ENCODE results near the gene LYST.
"Not testable (repeated sequence)": the region's sequence is repeated elsewhere in the genome, so short reads cannot be mapped to it uniquely, and the experiment has no call there.

GRCh38 chr1:235903809-235904208 lies 37.1 kb upstream of the LYST start:
- TF ChIP-seq POLR2A, CTCF, POLR2AphosphoS5 (IDR thresholded peaks at IDR 0.05): not testable (repeated sequence)

Data from prostate gland (tissue), 2 donors.